Measurements from ENCODE around the gene YWHAG. TPM values are rescaled to one million over a fixed set of nuclear protein-coding genes. Genes with fewer than 3 reads are reported as not detected.

The YWHAG gene
- total and polyA plus RNA-seq, 4 donors, result 11.6 to 46.7 (median 43.5) TPM

DNA sequence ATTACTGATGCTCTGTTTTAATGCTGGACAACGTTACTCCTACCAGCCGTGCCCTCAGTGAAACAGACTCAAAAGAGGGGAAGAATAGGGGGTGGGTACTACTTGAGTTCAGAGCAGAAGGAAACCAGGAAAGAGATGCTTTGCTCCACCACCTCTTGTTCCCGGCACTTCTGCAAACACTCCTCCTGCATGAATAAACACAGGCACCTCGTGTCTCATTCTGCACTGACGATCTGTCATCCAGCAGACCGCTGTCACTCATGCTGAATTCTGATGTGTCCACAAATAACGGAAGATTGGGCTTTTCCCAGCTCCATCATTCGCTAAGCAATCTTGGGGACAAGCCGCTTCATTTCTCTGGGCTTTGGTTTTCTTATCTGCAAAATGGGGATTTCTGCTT is 26.7 kb downstream of the YWHAG start:
- H3K4me3 ChIP-seq (ENCODE audit: low read depth in 1 of 3, low read length in 3 of 3), result no peak overlapping the region
- no peaks in the 10 kb centered on the region for H3K27me3 ChIP-seq (ENCODE audit: control insufficient read depth in 4 of 4, insufficient read depth in 4 of 4, low read length in 3 of 4)
- TF ChIP-seq, protein P1, sequence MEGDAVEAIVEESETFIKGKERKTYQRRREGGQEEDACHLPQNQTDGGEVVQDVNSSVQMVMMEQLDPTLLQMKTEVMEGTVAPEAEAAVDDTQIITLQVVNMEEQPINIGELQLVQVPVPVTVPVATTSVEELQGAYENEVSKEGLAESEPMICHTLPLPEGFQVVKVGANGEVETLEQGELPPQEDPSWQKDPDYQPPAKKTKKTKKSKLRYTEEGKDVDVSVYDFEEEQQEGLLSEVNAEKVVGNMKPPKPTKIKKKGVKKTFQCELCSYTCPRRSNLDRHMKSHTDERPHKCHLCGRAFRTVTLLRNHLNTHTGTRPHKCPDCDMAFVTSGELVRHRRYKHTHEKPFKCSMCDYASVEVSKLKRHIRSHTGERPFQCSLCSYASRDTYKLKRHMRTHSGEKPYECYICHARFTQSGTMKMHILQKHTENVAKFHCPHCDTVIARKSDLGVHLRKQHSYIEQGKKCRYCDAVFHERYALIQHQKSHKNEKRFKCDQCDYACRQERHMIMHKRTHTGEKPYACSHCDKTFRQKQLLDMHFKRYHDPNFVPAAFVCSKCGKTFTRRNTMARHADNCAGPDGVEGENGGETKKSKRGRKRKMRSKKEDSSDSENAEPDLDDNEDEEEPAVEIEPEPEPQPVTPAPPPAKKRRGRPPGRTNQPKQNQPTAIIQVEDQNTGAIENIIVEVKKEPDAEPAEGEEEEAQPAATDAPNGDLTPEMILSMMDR (IDR thresholded peaks at IDR 0.05; ENCODE audit: low read depth, low read length, missing input control), result no peak
- TF ChIP-seq FOXA1 (IDR thresholded peaks at IDR 0.05) (no peak), RAD21 (IDR thresholded peaks at IDR 0.05) (no peak)
- no peaks in the 10 kb centered on the region for H3K9me3 ChIP-seq (ENCODE audit: control insufficient read depth in 4 of 4, low read length in 3 of 4)
- WGBS, result 67% methylated on average over 9 of the region's 9 CpGs
- no peak overlapping the region for H3K9ac ChIP-seq (ENCODE audit: low read depth in 1 of 2, low read length in 2 of 2)
- no peak for DNase-seq (ENCODE audit: low spot score)
- peaks cover 3 to 22% (median 13%) of the 10 kb centered on the region in 4 donors for H3K36me3 ChIP-seq (ENCODE audit: control insufficient read depth in 4 of 4, insufficient read depth in 3 of 4, low read depth in 1 of 4, low read length in 3 of 4)
- no peak overlapping the region for H3K27ac ChIP-seq (ENCODE audit: low read depth in 1 of 2, low read length in 2 of 2)
- peaks cover 7 to 38% (median 32%) of the 10 kb centered on the region in 4 donors for H3K4me1 ChIP-seq (ENCODE audit: control insufficient read depth in 4 of 4, insufficient read depth in 4 of 4, low read length in 3 of 4)

DNA sequence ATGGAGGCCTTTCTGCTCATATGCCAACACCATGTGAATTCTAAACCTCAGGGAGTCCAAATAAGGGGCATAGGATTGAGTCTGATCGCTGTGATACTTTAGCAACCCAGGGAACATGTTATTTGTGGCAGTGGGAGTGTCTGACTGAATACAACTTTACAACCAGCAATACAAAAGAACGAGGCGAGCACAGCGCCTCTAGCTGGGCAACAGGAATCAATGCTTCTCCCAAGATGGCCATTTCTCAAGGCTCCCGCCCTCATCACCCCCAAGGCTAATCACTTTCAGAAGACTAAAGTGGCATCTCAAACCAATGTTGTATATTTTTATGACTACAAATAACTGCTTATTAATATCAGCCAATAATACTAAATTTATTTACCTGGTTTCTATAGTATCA is 28.1 kb downstream of the YWHAG start:
- no peak for DNase-seq (ENCODE audit: low spot score)
- Histone ChIP-seq H3K9me3 (ENCODE audit: control insufficient read depth in 4 of 4, low read length in 3 of 4) (no peaks in the 10 kb centered on the region), H3K4me1 (ENCODE audit: control insufficient read depth in 4 of 4, insufficient read depth in 4 of 4, low read length in 3 of 4) (peaks cover 7 to 38% (median 32%) of the 10 kb centered on the region in 4 donors), H3K27ac (ENCODE audit: low read depth in 1 of 2, low read length in 2 of 2) (no peak overlapping the region), H3K4me3 (ENCODE audit: low read depth in 1 of 3, low read length in 3 of 3) (no peak overlapping the region), H3K9ac (ENCODE audit: low read depth in 1 of 2, low read length in 2 of 2) (no peak overlapping the region), H3K27me3 (ENCODE audit: control insufficient read depth in 4 of 4, insufficient read depth in 4 of 4, low read length in 3 of 4) (no peaks in the 10 kb centered on the region), H3K36me3 (ENCODE audit: control insufficient read depth in 4 of 4, insufficient read depth in 3 of 4, low read depth in 1 of 4, low read length in 3 of 4) (peaks cover 3 to 22% (median 13%) of the 10 kb centered on the region in 4 donors)
- 95% methylated on average over 5 of the region's 5 CpGs for whole genome bisulfite sequencing
- TF ChIP-seq TAF1 (conservative IDR thresholded peaks at IDR 0.05) (no peak), EGR1 (IDR thresholded peaks at IDR 0.05; ENCODE audit: low read depth in 2 of 2) (no peak), FOXA2 (IDR thresholded peaks at IDR 0.05) (no peak), YY1 (IDR thresholded peaks at IDR 0.05) (no peak), ATF3 (IDR thresholded peaks at IDR 0.05) (no peak), RAD21 (IDR thresholded peaks at IDR 0.05) (no peak), SP1 (IDR thresholded peaks at IDR 0.05) (no peak), GABPA (IDR thresholded peaks at IDR 0.05 in 1 of 2, conservative IDR thresholded peaks at IDR 0.05 in 1 of 2) (no peak), HNF4G (IDR thresholded peaks at IDR 0.05) (no peak), NR2F2 (IDR thresholded peaks at IDR 0.05) (no peak)
- TF ChIP-seq, protein P2, sequence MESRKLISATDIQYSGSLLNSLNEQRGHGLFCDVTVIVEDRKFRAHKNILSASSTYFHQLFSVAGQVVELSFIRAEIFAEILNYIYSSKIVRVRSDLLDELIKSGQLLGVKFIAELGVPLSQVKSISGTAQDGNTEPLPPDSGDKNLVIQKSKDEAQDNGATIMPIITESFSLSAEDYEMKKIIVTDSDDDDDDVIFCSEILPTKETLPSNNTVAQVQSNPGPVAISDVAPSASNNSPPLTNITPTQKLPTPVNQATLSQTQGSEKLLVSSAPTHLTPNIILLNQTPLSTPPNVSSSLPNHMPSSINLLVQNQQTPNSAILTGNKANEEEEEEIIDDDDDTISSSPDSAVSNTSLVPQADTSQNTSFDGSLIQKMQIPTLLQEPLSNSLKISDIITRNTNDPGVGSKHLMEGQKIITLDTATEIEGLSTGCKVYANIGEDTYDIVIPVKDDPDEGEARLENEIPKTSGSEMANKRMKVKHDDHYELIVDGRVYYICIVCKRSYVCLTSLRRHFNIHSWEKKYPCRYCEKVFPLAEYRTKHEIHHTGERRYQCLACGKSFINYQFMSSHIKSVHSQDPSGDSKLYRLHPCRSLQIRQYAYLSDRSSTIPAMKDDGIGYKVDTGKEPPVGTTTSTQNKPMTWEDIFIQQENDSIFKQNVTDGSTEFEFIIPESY (IDR thresholded peaks at IDR 0.05), result no peak
- TF ChIP-seq, protein P3, sequence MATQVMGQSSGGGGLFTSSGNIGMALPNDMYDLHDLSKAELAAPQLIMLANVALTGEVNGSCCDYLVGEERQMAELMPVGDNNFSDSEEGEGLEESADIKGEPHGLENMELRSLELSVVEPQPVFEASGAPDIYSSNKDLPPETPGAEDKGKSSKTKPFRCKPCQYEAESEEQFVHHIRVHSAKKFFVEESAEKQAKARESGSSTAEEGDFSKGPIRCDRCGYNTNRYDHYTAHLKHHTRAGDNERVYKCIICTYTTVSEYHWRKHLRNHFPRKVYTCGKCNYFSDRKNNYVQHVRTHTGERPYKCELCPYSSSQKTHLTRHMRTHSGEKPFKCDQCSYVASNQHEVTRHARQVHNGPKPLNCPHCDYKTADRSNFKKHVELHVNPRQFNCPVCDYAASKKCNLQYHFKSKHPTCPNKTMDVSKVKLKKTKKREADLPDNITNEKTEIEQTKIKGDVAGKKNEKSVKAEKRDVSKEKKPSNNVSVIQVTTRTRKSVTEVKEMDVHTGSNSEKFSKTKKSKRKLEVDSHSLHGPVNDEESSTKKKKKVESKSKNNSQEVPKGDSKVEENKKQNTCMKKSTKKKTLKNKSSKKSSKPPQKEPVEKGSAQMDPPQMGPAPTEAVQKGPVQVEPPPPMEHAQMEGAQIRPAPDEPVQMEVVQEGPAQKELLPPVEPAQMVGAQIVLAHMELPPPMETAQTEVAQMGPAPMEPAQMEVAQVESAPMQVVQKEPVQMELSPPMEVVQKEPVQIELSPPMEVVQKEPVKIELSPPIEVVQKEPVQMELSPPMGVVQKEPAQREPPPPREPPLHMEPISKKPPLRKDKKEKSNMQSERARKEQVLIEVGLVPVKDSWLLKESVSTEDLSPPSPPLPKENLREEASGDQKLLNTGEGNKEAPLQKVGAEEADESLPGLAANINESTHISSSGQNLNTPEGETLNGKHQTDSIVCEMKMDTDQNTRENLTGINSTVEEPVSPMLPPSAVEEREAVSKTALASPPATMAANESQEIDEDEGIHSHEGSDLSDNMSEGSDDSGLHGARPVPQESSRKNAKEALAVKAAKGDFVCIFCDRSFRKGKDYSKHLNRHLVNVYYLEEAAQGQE (IDR thresholded peaks at IDR 0.05), result no peak
